Stimulated activated CD8-positive, alpha-beta memory T cell treated with anti-CD3 and anti-CD28 coated beads, Interleukin-2, amount 100 ng/mL, for 48 hours (primary cell): ENCODE data around the gene ARFGAP2.

ENCODE experiments used
- DNase-seq, 2 donors: peaks; one replicate each; pipeline ENCODE4 v3.0.0-alpha.2; 2020; ENCODE audit warnings: low read depth in 2 of 2

ARFGAP2 gene

DNA sequence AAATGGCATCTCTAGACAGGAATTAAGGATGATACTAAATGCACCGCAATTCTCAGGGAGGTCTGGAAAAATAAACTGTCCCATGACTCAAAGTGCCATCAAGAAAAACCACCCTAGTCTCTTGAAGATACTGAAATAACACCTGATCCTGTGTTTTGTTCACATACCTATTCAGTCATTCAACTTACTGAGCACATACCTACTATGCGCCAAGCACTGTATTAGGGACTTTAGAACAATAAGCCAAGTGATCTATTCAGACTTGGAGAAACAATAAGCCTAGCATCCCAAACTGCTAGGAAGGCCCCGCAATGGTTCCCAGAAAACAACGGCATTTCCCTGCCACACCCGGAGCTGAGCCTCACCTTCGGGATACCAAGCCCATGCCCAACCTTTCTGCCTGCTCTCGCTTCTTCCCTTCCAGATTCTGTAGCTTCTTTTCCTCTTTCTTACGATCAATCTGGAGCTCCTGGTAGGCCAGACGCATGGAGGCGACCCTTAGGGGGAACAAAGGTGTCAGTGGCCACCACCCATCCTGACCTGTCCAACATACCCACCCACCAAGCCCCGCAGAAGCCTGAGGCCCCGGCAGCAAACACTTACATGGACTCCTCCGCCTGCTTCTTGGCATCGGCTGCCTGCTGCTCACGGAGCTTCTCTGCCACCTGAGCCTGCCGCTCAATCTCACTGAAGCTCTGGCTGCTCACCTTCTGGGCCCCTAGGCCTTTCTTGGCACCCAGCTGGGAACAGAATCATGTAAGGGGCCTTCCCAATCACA lies 5.4 kb downstream of the ARFGAP2 start:
- DNase-seq: no peak

DNA sequence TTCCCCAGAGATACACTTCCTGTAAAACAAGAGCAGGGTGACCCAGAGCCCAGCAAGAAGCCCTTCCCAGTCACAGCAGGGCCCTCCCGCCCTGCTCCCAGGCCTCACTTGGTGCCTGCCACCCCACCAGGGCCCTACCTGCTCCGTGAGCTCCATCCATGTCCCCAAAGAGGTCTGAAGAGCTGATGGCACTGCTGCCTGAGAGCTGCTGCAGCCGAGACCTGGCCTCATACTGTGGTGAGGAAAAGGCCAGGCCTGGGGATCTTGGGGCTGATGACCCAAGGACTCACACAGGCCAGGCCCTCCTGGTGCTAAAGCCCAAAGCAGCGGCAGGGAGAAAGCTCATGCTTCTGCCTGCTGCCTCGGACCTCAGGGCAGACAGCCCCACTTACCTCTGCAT lies 10.3 kb downstream of the ARFGAP2 start:
- no peak for DNase-seq

DNA sequence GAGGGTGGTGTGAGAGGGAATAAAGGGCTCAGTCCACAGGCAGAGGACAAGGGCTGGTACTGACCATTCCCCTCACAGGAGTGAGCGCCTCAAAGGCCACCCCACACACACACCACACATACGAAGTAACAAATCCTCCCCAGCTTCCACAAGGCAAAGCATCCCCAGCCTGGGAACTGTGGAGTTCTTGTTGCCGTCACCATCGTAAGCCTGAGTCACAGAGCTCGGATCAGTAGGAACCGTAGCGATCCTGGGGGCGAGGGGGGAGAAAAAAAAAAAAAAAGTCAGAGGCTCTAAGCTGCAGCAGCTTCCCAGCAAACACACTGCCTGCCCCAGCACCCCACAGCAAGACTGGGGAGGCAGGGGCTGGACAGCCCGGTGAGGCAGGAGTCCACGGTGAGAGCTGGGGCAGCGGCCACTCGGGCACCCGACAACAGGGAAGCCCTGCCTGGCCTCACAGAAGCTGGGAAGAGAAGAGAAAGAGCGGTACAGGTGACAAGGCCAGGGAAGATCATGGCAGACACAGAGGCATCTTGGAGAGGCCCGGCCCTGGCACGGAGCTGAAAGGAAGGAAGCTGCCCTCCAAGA lies 11.3 kb downstream of the ARFGAP2 start:
- no peak for DNase-seq

DNA sequence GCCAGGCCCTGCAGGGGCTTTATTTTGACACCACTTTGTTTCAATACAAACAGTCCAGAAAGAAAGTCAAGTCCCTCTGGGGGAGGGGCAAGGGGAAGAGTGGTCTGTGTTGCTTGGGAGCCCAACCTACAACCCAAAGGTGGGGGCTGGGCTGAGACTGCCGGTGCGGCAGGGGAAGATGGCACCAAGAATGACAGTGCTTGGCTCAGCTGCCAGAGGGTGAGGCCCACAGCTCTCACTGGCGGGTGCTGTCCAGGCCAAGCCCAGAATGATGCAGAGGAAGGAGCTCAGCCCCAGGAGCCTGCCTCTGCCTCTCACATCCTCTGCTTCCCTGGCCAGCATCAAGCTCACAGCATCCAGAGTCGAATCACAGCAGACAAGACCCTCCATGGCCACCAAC lies 12.4 kb downstream of the ARFGAP2 start:
- DNase-seq: no peak

DNA sequence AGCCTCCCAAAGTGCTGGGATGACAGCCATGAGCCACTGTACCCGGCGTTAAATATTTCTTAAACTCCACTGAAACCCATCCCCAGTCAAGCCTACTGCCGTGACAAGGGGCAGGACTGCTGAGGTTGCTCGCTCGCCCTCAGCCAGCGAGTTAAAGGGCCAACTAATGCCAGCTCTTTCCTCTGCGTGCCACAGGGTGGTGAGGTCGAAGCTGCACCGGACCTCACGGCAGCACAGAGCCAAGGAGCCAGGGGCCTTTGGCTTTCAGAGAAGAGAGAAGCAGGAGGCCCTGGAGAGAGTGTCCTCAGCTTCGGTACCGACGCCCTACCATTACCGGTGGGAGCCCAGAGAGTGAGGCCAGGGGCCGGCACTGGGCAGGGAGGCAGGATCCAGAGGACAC lies 12.8 kb downstream of the ARFGAP2 start:
- no peak for DNase-seq

DNA sequence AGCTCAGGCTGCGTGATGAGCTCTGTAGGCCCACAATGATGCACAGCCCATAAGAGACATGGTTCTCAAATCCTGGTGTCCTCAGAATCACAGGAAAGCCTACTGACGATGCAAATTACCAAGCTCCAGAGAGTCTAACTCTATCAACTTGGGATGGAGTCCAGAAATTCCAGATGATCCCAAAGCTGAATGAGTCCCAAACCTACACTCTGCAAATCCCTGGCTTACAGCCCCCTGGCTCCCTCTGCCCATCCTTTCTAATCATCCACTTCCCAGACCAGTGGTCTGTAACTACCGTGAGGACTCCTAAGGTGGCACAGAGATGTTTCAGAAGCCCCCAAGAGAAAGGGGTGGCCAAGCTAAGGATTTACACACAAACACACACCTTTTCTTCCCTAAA lies 13.5 kb downstream of the ARFGAP2 start:
- no peak for DNase-seq

DNA sequence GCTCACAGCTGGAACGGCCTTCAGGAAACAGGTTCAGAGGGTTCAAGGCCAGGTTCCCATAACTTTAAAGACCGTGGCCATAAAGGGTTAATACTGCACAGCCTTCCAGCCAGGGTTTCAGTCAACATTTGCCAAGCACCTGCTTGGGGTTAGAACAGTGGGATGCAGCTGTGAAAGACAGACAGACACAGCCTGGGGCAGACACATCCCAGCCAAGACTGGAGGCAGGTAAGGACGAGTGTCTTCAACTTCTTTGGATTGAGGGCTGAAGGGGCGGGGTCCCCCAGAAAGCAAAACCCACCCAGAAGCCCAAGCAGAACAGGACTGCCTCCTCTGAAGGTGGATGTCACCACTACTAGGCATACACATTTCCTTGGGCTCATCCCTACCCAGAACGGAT lies 14.3 kb downstream of the ARFGAP2 start:
- DNase-seq: no peak

DNA sequence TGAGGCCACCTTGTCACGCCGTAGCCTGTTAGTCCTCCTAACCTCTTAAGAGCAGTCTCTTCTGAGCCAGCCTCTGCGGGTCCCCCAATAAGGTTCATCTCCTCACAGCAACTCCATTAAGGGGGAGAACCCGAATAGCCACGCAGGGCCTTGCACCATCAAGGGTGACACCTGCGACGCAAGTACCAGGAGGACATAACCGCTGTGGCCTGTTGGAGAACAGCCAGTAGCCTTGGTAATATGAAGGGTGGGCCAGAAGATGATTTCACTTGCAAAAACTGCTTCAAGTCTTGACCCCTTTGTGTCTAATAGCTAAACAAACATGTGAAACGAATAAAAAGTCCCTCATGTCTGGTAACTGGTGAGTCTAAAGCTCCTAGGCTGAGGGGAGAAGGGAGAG lies 14.8 kb downstream of the ARFGAP2 start:
- DNase-seq: no peak

DNA sequence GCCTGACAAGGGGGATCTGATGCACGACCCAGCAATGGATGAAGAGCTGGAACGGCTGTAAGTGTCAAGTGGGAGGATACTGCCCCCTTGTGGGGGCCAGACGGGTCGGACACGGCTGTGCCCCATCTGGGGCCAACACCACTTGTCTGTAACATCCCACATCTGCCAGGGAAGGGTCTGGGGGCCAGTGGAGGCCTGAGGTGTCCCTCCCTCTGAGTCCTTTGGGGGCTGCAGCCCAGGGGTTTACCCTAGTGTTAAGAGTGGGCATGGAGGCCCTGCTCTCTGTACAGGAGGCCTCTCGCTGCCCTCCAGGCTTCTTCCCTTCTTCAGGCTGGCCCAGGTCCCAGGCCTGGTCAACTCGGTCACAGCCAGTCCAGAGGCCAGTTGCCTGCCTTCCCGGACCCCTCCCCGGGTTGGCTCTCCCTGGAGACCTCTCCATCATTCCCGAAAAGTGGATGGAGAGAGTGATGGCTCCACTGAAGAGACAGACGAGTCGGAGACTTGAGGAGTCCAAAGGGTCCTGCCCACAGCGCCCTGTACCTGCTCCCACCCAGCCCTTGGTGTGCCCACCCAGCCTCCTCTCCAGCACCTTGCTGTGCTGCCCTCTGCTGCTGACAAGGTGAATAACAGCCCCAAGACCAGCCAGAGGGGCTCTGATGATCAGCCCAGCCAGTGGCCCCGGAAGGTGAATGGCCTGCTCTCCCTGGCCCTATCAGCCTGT lies 15.4 kb downstream of the ARFGAP2 start:
- peak in 1 of 2 donors; percentile 40 for DNase-seq

DNA sequence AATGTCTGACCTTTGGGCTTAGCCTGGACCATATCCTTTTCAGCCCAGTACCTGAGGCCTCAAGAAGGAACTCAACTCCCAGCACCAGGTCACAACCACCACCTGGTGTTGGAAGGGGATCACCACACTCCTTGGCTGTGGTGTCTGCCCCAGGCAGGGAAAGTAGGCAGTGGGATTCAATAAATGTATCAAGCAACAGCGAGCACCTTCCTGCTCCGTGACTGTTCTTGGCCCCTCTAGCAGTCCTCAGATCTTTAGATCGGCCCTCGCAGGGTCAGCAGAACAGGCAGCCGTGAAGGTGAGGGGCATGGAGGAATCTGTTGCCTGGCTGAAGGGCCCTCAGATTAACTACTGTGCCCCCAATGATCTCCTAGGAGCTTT lies 15.9 kb downstream of the ARFGAP2 start:
- DNase-seq: no peak

DNA sequence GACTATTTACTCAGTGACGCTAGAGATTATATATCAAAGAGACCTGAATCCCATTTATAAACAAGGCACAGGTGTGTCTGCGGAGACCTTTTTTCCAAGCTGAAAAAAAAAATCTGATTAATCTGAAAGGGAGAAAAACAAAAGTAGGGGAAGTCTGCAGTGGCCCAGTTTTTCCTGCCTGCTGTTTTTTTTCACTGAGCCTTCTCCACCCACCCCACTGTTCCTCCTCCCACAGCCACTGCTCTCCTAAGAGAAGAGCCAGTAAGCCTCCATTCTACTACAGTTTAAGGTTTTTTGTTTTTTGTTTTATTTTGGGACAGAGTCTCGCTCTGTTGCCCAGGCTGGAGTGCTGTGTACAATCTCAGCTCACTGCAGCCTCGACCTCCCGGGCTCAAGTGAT lies 18.4 kb downstream of the ARFGAP2 start:
- DNase-seq: no peak

DNA sequence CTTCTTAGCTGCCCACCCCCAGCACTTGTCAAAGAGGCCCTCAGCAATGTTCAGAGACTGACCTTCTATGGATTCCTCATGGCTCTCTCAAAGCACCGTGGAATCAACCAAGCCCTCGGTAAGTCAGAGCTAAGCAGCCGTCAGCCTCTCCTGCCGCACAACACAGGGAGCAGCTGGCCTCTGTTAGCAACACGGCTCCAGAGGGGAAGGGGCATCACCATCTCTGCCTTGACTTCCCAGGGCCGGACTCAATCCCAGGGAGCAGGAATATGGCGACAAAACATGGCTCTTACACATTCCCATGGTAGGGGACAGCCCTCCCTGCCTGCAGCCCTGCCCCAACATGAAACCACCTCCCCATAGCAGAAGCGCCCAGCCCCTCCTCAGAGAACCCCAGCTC lies 18.9 kb downstream of the ARFGAP2 start:
- no peak for DNase-seq

DNA sequence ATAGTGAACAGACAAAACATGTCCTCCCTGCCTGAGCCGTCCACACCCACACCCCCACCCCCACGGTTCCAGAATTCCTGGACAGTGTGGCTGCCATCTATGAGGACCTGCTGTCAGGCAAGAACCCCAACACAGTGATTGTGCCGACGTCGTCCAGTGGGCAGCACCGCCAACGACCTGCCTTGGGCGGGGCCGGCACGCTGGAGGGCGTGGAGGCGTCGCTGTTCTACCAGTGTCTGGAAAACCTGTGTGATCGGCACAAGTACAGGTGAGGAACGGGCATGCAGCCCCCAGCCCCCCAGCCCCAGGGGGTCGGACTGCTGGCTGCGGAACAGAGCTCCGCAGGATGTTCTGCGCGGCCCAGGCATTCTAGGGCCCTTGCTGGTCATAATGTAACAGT lies 19.7 kb downstream of the ARFGAP2 start:
- DNase-seq: no peak

DNA sequence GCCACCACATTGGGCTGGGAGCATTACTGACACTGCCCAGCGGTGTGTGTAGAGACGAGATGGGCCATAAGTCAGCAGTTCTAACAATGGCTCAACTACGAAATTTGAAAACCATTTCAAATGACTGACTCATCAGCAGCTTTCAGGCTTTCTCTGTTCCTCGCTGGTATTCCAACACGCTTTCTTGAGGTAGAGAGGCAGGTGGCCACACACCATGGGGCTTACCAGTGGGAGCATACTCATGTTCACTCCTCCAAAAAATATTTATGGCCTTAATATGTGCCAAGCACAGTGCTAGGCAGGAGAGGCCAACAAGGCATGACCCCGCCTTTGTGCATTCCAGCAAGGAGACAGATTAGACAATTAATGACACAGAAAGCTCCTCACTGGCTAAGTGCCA lies 20.3 kb downstream of the ARFGAP2 start:
- DNase-seq: no peak

DNA sequence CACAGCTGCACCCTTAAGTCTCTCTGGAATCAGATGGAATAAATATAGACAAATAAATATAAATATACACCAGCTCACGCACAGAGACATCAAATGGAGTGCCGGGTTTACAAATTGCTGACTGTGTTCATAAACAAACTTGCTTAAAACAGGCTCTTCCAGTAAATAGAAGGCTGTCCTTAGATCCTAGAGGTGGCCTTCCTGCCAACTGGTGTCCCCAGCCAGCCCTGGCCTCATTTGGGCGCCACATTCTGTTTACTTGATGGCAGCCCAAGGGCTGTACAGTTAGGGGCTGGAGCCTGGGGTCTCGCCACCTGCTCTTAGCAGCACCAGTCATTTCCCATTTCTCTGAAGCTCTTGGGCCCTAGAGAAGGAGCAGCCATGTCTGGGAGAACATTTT lies 20.8 kb downstream of the ARFGAP2 start:
- no peak for DNase-seq

DNA sequence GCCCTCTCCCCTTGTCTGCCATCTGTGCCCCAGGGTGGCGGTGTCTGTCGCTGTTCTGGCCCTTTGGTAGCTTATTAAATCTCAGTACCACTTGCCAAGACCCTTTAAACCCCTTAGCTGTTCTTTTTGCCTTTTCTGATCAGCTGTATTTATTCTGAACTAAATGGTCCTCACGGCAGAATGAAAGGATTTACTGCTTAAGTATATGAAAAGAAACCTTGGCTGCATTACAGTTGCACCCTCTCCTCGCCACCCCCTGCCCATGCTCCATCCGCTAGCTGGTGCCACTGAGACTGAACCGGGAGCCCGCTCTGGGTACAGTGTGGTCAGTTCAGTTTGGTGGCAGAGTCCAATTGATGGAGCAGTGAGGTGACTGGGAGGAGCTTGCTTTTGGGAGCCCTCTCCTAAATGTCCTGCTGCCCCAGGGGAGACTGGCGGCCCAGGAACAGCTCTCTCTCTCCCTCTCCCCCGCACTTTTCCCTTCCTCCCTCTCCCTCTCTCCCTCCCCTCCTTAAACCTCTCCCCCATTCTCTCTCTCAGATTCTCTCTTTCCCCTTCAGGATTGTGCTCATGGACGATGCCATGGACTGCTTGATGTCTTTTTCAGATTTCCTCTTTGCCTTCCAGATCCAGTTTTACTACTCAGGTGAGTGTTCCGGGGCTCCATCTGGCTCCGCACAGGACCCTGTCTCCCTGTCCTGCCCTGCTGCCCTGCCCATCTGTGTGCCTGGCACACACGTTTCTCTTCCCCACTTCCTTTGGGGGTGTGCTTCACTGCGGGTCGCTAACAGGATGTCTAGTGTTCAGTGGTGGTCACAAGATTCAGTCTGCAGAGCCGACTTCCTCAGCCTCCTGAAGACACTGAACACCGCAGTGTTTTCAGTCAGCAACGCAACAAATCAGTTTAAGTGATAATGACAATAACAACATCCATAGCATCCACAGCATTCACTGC lies 21.8 kb downstream of the ARFGAP2 start:
- DNase-seq: no peak

DNA sequence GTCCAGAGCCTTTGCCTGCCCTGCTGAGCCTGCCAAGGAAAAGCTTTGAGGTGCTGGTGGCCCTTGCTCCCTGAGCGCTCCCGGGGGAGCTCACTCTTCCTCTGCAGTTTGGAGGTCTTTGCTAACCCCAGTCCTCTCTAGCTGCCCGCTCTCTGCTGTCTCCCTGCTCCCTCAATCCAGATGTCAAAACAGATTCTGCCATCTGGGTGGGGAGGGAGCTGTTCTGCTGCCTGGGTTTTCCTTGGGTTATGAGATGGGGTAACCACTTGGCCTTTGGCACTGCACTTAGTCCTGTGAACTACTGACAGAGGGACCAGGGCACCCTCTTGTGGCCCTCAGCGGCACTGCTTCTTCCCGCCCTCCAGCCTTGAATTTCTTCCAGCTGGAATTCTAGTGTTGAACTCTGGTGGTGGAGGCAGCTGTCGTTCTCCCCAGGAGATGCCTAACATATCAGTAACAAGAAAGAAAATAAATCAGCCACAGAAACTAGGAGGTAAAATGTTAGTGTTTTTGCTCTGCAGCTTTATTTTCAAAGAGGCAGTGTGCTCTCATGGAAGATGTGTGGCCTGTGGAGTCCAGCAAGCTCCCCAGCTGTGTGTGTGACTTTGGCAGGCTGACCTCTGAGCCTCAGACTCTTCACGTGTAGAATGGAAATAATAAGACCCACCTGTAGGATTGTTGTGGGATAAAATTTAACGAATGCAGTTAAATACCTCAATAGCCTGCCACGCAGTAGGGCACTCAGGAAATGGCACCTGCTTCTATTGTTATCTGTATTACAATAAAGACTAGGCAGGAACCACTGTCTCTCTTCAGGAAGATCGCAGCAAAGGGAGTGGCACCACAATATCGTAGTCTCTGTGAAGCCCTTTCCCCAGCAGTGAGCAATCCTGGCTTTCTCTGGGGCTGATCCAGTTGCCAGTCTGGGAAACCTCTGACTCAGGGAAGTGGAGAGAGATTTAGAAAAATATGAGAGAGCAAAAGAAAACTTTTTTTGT lies 23.4 kb downstream of the ARFGAP2 start:
- DNase-seq: peak; percentile 21 to 43

DNA sequence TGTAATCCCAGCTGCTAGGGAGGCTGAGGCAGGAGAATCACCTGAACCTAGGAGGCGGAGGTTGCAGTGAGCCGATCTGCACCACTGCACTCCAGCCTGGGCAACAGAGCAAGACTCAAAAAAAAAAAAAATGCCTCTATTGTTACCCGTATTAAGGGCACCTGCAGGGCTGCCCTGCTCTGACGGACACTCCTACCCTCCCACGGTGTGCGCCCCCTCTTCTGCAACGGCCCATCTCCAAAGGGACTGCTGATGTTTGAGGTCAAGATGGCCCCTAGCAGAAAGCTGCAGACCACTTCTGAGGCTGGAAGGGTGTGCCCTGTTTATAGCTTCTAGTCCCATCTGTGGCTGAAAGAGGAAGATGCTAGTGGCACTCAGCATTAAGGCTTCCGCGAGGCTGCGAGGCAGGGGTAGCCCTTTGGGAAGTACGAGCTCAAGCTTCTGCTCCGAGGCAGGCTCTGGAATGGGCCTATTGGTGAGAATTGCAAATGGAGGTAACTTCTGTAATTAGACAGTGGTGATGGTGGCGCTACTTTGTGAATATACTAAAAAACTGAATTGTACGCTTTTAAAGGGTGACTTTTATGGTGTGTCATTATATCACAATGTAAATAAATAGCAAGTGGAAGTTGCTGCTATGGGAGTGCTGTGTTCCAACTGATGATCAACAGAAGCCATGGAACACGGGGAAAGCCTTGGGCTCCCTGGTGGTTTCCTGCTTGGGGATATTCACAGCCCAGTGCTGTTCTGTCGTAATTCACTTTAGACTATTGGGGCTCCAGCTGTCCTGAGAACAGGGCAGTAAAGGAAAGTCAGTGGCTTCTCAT lies 24.3 kb downstream of the ARFGAP2 start:
- DNase-seq: no peak

DNA sequence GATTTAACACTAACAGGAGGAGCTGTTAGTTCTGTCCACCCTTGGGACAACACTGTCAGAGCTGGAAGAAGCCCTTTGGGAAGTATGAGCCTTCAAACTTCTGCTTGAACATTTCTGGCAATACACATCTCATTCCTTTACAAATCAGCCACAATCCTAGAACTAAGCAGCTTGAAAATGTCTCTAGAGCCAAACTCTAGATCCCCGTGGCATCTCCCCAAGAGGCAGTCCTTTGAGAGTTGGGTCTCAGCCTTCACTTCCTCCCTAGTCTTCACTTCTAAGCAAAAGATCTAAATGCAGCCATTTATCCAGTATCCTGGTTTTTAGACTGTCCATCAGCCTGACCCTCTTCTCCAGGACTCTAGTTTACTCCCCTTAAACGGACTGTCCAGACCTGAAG lies 26.9 kb downstream of the ARFGAP2 start:
- DNase-seq: no peak
